22Rv1 (cell line): ENCODE data around the gene MTERF4.

Experiments
- CTCF ChIP-seq: fragments of 450-650 bp; IDR thresholded peaks from 2 replicates; pipeline ENCODE4 v1.5.1; 2017; ENCODE audit warnings: mild to moderate bottlenecking
- ZFX ChIP-seq: fragments of 450-650 bp; IDR thresholded peaks from 2 replicates; pipeline ENCODE4 v1.6.1; 2017; ENCODE audit warnings: antibody characterized with exemption, borderline replicate concordance

DNA sequence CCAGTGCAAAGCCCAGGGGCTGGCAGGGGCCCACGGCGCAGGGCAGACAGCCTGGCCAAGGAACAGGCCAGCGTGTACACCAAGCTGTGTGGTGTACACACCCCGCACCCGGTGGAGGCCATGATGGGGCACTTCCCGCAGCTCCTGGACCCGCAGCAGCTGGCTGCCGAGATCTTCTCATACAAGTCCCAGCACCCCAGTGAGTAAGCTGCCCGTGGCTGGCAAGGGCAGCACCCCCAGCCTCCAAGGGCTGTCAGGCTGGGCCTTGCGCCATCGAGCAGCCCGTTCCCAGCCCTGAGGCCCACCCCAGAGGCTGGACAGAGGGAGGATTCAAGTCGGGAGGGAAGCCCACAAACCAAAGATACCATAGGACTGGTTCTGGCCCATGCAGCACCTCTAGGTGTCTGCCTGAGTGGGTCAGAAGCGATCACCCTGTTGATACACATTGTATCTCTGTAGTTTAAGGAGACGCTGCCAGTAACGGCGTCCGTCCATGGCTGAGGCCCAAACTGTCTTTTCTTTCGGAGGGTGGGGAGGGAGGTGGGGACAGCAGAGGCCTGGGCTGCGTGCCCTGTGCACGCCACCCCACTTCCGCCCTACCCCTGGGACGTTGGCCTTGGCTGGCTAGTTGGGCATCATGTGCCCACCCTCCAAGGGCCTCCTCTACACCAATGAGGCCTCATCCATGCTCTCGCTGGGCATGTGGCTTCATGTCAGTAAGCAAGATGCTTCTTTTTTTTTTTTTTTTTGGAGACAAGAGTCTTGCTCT lies 16.8 kb upstream of the MTERF4 start:
- TF ChIP-seq CTCF = no peak
- TF ChIP-seq ZFX = no peak
